Panc1 (cell line): Measurements from ENCODE around the gene OPA3. TPM values are rescaled to one million over a fixed set of nuclear protein-coding genes. Genes with fewer than 3 reads are reported as not detected.

ENCODE experiments used
- ATAC-seq: fragments of 200-7000 bp; cut with Tn5 transposase; 2 replicates; pipeline ENCODE4 v1.9.1; 2020; ENCODE audit warnings: mild to moderate bottlenecking, moderate library complexity
- BruUV-seq: library from RNA; stranded (reverse); fragments of 400-500 nt; replicated peaks from 2 replicates; lab custom pipeline; 2021; lab: Mats Ljungman, UMichigan
- CTCF ChIA-PET: fragments of 300-600 bp; sonication (Branson Sonifier 250); formaldehyde crosslinking; loops from one replicate; lab custom pipeline; 2022; ENCODE audit warnings: antibody characterized with exemption; lab: Charles Lee
- POLR2A ChIA-PET: fragments of 300-600 bp; sonication (Branson Sonifier 250); formaldehyde crosslinking; loops from one replicate; lab custom pipeline; 2022; ENCODE audit warnings: antibody characterized with exemption; lab: Charles Lee
- DNase-seq: peaks from one replicate; pipeline ENCODE4 v3.0.0-alpha.2; 2010; ENCODE audit warnings: low read depth, low spot score
- H3K27ac ChIP-seq: 2 replicates; pipeline ENCODE4 v1.5.1; 2011; ENCODE audit warnings: mild to moderate bottlenecking, low read length, inconsistent platforms
- H3K27me3 ChIP-seq: fragments of 200-500 bp; sonication (Bioruptor generic); 2 replicates; pipeline ENCODE4 v1.6.0; 2014; ENCODE audit warnings: low read length, inconsistent platforms; ENCODE audit not compliant: control insufficient read depth, insufficient read depth
- H3K36me3 ChIP-seq: fragments of 200-500 bp; sonication (Bioruptor generic); 2 replicates; pipeline ENCODE4 v1.5.1; 2014; ENCODE audit warnings: inconsistent platforms, mild to moderate bottlenecking, low read length, moderate library complexity; ENCODE audit not compliant: control insufficient read depth, insufficient read depth
- H3K4me1 ChIP-seq: 2 replicates; pipeline ENCODE4 v1.5.1; 2011; ENCODE audit warnings: inconsistent platforms, mild to moderate bottlenecking, low read length, moderate library complexity; ENCODE audit not compliant: control insufficient read depth, insufficient read depth
- H3K4me3 ChIP-seq, 2 experiments: 2 replicates each; pipeline ENCODE4 v1.5.1; 2011 to 2012; ENCODE audit warnings: low read depth in 2 of 2, low read length in 2 of 2, mild to moderate bottlenecking in 2 of 2, inconsistent platforms in 1 of 2, moderate library complexity in 1 of 2
- H3K9me3 ChIP-seq: fragments of 200-500 bp; sonication (Bioruptor generic); 2 replicates; pipeline ENCODE4 v1.5.1; 2014; ENCODE audit warnings: low read depth, mild to moderate bottlenecking, inconsistent platforms, low read length, moderate library complexity; ENCODE audit not compliant: control insufficient read depth, insufficient read depth
- CTCF ChIP-seq: fragments of 450-650 bp; IDR thresholded peaks from 2 replicates; pipeline ENCODE4 v1.5.1; 2017; ENCODE audit warnings: mild to moderate bottlenecking
- POLR2AphosphoS5 ChIP-seq: IDR thresholded peaks from 2 replicates; pipeline ENCODE4 v1.6.1; 2012; ENCODE audit warnings: mild to moderate bottlenecking, low read depth, low read length, moderate library complexity
- REST ChIP-seq, 2 experiments: IDR thresholded peaks; 2 replicates each; pipeline ENCODE4 v1.6.1; 2011 to 2012; ENCODE audit warnings: low read depth in 2 of 2, control low read depth in 1 of 2, low read length in 1 of 2, mild to moderate bottlenecking in 1 of 2, moderate library complexity in 1 of 2; ENCODE audit not compliant: insufficient read depth in 1 of 2
- SIN3A ChIP-seq: IDR thresholded peaks from 2 replicates; pipeline ENCODE4 v1.6.1; 2012; ENCODE audit warnings: low read depth, mild to moderate bottlenecking, low read length, moderate library complexity, borderline replicate concordance; ENCODE audit not compliant: insufficient read depth
- TCF7L2 ChIP-seq: IDR thresholded peaks from 2 replicates; pipeline ENCODE4 v1.6.1; 2011; ENCODE audit warnings: mild to moderate bottlenecking, low read depth, low read length, inconsistent platforms
- in situ Hi-C: cut with HindIII; loops from 2 replicates; pipeline ENCODE4 v1.10.0; 2016; ENCODE audit warnings: low sequenced_read_pairs, low pct_unique_long_range_greater_than_20kb
- intact Hi-C: fragments of 100-400 bp; cut with micrococcal nuclease; formaldehyde crosslinking; loops from one replicate; pipeline ENCODE4 v1.10.0; 2022; ENCODE audit not compliant: unreplicated experiment
- total RNA-seq: library from RNA; stranded (reverse); gene quantifications from one replicate; pipeline ENCODE4 v1.2.1, GENCODE V29; 2021; ENCODE audit not compliant: unreplicated experiment

OPA3 gene
- total RNA-seq, 1 experiment from 2014 or later: 20.3 TPM

DNA sequence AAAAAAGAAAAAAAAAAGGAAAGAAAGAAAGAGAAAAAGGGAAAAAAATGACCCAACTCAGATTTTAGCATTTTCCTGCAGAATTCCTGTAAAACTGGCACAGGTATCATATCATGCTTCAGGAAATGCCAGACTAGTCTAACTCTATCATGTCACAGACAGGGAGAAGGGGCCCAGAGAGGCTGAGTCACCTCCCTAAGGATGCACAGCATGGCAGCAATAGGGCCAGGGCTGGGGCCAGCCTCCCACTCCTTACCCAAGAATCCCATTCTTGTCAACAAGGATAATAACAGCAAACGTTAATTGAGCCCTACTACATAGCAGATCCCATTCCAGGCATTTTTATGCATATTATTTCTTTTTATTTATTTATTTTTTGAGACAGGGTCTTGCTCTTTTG is 8.9 kb upstream of the OPA3 start:
- intact Hi-C loops: no loop called here
- Histone ChIP-seq H3K27me3 (no peaks in the 10 kb centered on the region), H3K27ac (no peak overlapping the region), H3K4me1 (peaks cover under 1% of the 10 kb centered on the region; the same call in 1 of the 2 replicates), H3K4me3 (no peak overlapping the region), H3K36me3 (no peaks in the 10 kb centered on the region), H3K9me3 (no peaks in the 10 kb centered on the region)
- no peak for TF ChIP-seq REST (IDR thresholded peaks at IDR 0.05; ENCODE audit: insufficient read depth in 1 of 2, low read depth in 2 of 2, low read length in 1 of 2)
- no peak for TF ChIP-seq CTCF
- no peak for TF ChIP-seq SIN3A
- no peak for TF ChIP-seq TCF7L2
- TF ChIP-seq POLR2AphosphoS5: no peak
- in situ Hi-C loops: no loop called here
- DNase-seq (no peak), ATAC-seq (no peak)
- ChIA-PET POLR2A (no interaction called here), CTCF (no interaction called here)
- BruUV-seq: no TSS peak

- in situ Hi-C loops (no loop called here), intact Hi-C loops (no loop called here)
- BruUV-seq: no TSS peak
- no peak for DNase-seq
- POLR2A ChIA-PET: no interaction called here
- H3K4me3 ChIP-seq: no peak overlapping the region
- no peak for ATAC-seq
- H3K27ac ChIP-seq: no peak overlapping the region
- H3K4me1 ChIP-seq: no peaks in the 10 kb centered on the region
- TF ChIP-seq POLR2AphosphoS5 (no peak), CTCF (no peak), REST (IDR thresholded peaks at IDR 0.05; ENCODE audit: insufficient read depth in 1 of 2, low read depth in 2 of 2, low read length in 1 of 2) (no peak), TCF7L2 (no peak), SIN3A (no peak)
- no peaks in the 10 kb centered on the region for H3K27me3 ChIP-seq
- CTCF ChIA-PET: no interaction called here
- no peaks in the 10 kb centered on the region for H3K36me3 ChIP-seq
- H3K9me3 ChIP-seq: no peaks in the 10 kb centered on the region
These were observed 7.8 kb upstream of the OPA3 start for GRCh38 chr19:45592366-45592765.
